HG03432 (cell line): ENCODE data around the gene LIPK.
"Not testable (repeated sequence)": the region's sequence is repeated elsewhere in the genome, so short reads cannot be mapped to it uniquely, and the experiment has no call there.

ENCODE experiments used
- ATAC-seq: cut with Tn5 transposase; IDR thresholded peaks from one replicate; pipeline ENCODE4 v1.9.1; 2021; ENCODE audit warnings: mild to moderate bottlenecking, moderate library complexity; ENCODE audit not compliant: unreplicated experiment

LIPK gene

DNA sequence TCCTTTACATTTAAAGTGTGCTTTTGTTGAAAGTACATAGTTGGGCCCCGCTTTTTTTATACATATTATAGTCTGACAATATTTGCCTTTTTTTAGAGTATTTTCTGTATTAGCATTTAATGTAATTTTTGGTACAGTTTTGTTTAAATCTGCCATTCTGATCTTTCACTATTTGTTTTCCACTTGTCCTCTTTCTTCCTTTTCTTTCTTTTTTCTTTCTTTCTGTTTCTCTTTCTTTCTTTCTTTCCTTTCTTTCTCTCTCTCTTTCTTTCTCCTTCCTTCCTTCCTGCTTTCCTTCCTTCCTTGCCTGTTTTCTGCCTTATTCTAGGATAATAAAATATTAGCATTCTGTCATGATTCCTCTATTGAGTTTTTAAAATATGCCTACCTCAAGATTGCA lies 9.5 kb downstream of the LIPK start:
- no peak for ATAC-seq

DNA sequence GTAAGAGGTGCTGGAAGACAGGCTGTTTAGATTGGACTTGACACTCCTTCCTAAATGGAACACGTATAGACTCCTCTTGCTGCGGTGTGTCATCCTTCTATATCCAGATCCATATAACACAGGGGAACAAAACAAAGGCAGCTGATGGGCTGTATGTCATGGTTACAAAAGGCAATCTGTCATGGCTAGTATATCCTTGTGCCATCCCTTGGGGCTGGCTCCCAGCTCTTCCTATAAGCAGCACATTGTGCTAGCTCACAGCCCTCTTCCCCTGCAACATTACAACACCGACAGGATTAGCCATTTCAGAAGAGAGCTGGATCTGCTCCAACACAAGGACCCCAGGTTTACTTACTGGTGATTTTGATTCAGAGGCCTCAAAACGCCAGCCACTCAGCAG lies 15.3 kb downstream of the LIPK start:
- no peak for ATAC-seq

DNA sequence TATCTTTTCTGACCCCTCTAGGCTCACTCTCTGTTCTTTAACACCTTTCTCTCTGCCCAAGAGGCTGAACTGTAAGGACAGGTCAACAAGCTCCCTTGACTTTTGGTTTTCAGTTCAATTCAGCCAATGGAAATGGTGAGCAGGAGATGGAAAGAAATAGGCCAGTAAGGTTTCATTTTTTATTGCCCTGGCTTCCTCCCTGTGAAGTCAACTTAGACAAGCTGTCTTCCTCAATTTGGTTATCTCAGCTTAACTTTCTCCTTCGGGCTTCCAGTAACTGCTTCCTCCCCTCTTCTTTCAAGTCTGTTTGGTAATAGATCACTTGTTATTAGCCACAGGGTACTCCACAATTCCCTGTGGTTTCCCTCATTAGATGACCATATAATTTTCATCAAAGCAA lies 19.7 kb downstream of the LIPK start:
- no peak for ATAC-seq

DNA sequence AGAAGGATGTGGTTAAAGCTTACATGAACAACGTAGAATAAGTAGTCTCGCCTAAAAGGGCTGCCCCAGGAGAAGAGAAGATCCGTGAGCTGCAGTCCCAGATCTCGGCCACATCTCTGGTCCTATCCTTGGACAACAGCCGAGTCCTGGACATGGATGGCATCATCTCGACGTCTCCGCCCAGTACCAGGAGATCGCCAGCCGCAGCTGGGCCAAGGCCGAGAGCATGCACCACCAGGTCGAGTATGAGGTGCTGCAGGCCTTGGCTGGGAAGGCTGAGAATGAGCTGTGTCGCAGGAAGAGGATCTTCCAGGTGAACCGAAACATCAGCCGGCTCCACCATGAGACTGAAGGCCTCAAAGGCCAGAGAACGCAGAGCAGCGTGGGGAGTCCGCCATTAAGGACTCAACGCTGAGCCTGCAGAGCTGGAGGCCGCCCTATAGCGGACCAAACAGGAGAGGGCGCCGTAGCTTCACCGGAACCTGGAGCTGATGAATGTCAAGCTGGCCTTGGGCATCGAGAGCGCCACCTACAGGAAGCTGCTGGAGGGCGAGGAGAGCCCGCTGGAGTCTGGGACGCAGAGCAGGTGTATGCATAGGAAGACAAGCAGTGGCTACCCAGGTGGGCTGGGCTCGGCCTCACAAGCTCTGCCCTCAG lies 22.2 kb downstream of the LIPK start:
- no peak for ATAC-seq

DNA sequence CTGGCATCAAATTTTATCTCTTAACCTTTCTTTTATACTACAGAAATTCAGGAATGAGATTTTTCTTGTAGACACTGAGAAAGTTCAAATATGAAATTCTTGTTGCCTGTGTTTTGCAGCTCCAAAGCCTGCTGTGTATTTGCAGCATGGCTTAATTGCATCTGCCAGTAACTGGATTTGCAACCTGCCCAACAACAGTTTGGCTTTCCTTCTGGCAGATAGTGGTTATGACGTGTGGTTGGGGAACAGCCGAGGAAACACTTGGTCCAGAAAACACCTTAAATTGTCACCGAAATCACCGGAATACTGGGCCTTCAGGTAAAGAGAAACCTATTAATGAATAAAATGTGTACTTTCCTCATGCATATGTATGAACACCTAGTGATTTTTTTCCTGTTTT lies 24.8 kb downstream of the LIPK start:
- ATAC-seq: no peak

DNA sequence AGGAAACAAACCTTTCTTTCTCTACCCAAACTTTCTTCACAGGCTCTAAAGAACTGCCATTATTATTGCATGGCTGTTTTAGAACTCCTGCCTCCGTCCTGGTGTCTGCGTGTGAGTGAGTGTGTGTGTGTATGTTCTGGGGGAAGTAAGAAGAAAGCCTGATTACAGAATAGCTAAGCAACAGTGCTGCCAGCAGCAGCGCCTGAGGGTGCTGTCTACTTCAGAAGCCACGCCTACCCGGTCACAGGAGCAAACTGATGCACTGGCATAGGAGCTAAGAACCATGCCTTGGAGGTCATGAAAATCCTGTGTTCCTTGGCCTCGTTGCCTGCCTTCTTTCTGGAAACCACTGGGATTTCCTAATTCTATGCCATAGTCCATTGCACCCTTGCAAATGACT lies 25.2 kb downstream of the LIPK start:
- no peak for ATAC-seq

DNA sequence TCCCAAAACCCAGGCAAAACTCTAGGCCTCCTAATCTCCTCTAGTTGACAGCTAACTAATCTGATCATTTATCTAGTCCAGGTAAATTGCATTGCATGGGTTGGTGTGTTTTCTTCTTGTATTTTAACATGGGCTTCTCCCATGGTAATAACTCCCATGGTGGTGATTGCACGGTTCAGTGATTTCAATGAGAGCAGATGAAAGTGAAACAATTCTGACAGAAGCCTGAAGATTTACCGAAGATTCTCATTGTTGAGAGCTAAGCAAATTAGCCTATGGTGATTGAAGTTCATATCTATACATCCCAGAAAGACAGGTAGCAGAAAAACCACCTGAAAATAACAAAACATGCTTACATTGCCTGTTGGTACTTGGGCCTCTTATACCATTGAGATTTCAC lies 27.2 kb downstream of the LIPK start:
- no peak for ATAC-seq

DNA sequence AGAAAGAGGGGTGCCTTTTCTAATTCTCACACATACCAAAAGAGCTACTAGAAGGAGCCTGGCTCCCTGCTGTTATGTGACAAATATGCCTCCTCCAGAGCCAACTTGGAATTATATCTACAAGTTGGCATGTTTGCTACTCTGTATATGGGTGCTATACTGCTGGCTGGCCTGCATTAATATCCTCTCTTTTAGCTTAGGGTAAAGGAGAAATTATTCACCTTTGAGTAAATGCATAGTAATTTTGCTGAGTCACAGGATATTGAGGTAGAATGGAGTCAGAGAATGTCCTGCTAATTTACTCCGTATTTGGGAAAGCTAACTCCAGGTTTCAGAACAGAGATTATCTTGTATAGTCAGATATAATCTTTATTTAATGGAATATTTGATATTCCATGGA lies 29.6 kb downstream of the LIPK start:
- no peak for ATAC-seq

DNA sequence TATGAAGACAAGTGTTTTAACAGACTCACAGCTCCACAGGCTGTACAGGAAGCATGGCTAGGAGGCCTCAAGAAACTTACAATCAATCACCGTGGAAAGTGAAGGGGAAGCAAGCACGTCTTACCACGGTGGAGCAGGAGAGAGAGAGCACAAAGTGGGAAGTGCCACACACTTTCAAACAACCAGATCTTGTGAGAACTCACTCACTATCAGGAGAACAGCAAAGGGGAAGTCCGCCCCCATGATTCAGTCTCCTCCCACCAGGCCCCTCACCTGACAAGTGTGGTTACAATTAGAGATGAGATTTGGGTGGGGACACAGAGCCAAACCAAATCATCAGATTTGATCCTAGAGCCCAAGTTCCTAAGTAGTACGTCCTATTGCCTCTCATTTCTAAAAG lies 35.9 kb downstream of the LIPK start:
- not testable (repeated sequence) for ATAC-seq

DNA sequence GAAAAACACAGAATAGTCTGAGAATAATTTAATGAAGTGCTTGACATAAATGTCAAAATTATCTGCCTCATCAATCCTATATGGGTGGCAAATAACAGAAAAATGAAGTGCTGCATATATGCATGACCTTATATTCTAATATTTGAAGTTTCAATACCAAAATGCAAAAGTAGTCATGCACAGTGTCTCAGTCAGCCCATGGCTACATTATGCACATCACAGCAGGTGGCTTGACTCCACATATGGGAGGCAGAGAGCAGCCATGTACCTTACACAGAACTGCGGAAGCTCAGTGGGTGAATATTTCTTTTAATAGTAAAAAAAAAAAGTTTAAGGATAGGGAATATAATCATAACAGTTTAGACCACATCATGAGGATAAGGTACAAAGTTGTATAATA lies 36.4 kb downstream of the LIPK start:
- ATAC-seq: no peak

DNA sequence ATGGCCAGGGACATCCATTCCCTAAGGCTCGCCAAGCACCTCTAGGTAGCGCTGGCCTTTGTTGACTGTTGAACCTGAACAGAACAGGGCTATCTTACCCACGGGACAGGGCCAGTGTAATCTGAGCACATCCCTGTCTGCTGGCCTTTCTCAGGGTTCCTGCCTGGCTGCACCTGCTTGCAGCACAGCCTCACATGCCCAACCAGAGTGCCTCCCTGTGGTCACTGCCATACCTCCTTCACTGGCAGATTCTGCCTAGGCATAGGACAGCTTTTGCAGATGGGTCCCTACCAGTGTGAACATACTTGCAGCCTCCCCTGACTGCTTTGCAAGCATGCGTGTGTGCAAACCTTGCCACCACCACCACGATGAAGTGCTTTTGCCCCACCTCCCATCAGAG lies 38.0 kb downstream of the LIPK start:
- no peak for ATAC-seq

DNA sequence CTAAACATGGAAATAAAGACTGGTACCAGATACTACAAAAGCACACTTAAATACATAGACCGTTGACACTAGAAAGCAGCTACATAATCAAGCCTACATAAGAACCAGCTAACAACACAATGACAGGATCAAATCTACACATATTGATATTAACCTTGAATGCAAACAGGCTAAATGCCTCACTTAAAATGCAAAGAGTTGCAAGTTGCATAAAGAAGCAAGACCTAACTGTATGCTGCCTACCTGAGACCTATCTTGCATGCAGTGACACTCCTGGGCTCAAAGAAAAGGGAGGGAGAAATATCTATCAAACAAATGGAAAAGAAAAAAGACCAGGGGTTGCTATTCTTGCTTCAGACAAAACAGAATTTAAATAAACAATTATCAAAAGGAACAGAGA lies 39.6 kb downstream of the LIPK start:
- no peak for ATAC-seq

DNA sequence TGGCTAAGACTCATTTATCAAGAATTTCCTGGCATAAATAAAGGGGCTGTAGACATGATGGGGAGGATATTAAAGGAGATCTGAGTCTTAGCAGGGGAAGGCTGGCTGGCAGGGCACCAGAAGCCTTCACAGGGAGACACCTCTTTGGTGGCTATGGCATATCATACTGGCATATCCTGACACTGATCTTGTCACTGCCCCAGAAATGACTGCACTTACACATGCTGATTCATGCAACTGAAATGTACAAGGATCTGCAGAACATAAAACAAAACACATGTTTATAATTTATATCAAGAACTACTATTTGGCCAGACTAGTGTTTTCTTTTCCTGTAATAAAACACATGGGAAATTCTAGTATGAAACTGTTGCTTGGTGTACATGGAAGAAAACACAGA lies 48.2 kb downstream of the LIPK start:
- ATAC-seq: no peak

DNA sequence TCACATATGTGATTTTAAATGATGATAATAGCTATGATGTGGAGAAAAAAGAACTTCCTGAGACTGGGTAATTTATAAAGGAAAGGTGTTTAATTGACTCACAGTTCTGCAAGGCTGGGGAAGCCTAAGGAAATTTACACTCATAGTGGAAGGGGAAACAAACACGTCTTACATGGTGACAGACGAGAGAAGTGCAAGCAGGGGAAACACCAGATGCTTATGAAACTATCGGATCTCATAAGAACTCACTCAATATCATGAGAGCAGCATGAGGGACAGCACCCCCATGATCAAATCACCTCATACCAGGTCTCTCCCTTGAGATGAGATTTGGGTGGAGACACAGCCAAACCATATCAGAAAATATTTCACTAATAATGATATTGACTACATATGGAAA lies 49.7 kb downstream of the LIPK start:
- peak; percentile 81 for ATAC-seq

DNA sequence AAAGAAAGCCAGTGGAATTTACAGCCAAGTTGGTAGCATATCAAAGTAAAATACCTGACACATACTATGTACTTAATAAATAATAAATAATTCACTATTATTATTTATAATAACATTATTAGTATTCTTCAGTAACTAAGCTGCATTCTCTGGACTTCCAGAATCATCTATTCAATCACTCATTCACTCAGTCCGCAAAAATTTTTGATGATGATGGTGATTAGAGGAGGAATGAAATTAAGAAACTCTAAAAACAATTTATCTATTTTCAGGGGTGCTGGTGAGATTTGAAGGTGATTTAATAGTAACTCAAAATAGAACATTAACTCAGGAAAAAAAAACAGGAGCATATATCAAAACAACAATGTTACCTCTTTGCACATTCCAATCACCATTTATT lies 50.6 kb downstream of the LIPK start:
- ATAC-seq: no peak

DNA sequence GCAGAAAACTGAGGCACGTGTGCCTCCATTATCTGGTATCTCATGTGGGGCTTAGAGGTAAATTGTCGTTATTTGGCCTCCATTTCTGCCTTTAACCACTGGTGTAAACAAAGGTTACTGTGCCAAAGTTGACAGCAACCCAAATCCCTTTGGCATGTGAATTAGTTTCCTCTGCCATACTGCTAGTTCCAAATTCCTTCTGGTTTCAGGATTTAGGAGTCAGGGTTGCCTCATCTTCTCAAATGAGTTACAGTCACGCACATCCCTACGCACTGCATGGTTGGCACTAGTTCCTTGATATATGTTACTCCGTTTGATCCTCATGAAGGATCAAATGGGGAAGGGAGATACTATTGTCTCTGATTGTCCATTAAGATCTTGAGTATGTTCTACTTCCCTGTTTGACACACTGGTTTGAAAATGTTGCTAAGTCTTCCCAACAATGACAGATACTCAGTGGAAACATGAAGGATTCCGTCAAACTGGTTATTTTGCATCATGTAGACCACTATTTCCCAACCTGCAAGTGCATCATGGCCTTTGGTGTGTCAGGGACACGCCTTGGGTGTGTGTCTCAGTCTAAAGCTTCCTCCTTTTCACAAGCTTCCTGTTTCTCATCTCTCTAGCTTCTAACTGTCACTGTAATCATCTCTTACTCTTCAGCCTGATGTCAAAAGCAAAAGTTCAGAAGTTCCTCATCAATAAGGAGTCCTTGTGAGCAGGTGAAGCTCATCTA lies 53.5 kb downstream of the LIPK start, which contains the start of gene LIPN:
LIPN (plus strand) TSS at position 655 of the 736 bp plus-strand sequence. CDS start 1,386 bp downstream, outside the sequence.
- ATAC-seq: no peak

DNA sequence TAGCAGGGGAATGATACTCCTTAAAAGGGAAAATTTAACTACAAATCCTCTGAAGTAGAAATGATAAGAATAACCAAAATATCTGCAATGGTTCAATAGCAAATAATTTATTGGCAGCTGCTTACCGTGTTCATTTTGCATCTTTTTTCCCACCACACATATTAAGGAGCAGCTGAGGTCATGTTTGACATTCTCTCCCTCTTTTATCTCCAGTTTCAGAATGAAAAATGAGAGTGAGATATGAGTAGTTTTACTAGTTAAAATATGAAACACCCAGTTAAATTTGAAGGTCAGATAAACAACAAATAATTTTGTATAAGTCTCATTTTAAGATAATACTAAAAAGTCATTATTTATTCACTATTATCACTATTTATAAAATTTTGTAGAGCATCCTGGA lies 56.9 kb downstream of the LIPK start:
- ATAC-seq: no peak

DNA sequence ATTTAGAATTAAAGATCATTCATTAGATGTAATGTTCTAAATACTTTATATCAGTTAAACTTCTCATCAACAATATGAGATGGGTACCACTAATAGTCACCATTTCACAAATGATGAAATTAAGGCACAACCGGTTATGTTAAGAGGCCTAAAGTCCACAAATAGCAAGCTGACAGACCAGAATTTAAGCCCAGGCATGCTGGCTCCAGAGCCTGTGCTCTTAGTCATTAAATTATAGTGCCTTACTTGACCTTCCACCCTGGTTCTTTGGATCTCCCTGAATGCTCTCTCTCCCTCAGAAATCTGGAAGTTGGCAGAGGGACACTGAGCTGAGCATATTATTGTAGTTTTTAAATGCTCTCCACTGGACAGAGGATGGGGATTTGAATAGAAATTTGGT lies 57.4 kb downstream of the LIPK start:
- ATAC-seq: no peak

DNA sequence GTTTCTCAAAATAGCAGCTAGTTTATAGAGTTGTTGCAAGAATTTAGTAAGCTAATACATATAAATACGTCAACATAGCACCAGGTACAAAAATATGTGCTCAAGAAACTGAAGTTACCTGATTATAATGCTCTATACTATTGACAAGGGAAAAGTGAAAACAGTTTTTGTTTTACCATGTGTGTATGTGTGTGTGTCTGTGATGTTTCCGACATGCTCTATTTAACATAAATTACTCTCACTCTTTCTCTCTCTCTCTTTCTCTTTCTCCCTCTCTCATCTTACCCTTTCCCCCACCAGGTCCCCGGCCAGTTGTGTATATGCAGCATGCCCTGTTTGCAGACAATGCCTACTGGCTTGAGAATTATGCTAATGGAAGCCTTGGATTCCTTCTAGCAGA lies 58.1 kb downstream of the LIPK start:
- no peak for ATAC-seq

DNA sequence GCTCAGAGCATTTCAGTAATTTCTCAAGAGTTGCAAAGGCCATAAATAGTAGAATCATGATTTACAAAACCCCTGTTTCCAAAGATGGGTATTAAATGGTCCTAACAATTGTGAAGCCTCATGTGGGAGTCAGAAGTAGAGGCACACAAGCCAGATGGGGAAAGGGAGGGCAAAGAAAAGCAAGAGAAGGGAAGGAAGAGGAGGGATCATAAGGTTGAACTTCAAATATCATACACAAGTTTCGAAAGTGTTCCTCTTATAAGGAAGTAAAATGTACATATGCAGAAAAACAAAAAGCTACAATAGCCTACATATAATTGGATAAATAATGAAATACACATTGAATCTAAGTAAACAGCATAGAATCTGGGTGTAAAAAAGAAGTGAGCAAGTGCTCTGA lies 59.8 kb downstream of the LIPK start:
- ATAC-seq: no peak

DNA sequence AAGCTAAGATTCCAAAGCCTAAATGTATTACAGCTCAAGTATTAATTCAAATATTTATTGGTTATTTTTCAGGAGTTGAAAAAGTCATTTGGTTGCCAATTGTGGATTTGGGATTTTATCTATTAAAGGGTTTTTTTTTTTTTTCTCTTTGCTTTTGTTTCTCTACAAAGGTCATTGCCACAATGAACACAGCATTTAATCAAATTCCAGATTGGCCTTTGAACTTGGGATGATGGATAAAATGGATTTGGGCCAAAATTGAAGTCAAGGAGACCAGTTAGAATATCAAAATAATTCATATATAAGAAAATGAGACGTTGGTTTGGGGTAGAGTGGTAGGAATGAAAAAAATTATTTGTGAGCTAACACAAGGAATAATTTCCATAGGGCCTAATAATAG lies 63.3 kb downstream of the LIPK start:
- no peak for ATAC-seq

DNA sequence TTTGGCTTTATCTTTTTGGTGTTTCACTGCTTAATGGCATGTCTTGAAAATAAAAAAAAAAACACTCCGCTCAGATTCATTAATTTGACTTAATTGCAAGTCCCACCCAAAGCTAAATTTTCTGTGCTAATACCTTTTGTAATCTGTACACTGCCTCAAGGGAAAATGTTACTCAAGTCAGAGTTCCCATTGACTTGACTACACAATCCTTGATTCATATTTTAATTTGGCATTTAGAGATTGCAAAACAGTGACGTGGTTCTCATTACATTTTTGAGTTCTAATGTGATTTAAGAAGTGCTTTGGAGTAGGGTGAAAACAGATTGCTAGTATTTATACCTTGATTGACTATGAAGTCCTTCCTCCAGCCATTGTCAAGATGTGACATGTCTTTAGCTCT lies 75.2 kb downstream of the LIPK start:
- ATAC-seq: no peak

DNA sequence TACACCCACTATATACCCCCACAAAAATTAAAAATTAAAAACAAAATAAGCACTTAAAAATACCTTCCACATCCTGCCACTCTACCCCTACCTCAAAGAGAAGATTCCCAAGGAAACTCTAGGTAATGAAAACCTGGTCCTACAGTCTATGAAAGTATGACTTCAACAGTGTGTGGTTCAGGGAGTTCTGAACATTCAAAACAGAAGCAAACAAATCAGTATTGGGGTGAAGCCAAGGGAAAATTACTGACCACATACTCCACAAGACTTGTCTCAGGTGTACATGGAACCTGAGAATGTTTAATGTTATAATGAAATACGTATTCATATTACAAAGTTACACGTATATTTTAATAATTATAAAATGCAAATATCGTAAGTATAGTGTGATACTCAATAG lies 76.2 kb downstream of the LIPK start:
- ATAC-seq: no peak
